CD4-positive, alpha-beta T cell treated with Interleukin-17A for 4 hours (primary cell): ENCODE results near the gene SCART1.
"Not testable (repeated sequence)": the region's sequence is repeated elsewhere in the genome, so short reads cannot be mapped to it uniquely, and the experiment has no call there.

ENCODE experiments used
- DNase-seq: peaks from one replicate; pipeline ENCODE4 v3.0.0-alpha.2; 2020; ENCODE audit warnings: mixed read lengths

SCART1 gene

DNA sequence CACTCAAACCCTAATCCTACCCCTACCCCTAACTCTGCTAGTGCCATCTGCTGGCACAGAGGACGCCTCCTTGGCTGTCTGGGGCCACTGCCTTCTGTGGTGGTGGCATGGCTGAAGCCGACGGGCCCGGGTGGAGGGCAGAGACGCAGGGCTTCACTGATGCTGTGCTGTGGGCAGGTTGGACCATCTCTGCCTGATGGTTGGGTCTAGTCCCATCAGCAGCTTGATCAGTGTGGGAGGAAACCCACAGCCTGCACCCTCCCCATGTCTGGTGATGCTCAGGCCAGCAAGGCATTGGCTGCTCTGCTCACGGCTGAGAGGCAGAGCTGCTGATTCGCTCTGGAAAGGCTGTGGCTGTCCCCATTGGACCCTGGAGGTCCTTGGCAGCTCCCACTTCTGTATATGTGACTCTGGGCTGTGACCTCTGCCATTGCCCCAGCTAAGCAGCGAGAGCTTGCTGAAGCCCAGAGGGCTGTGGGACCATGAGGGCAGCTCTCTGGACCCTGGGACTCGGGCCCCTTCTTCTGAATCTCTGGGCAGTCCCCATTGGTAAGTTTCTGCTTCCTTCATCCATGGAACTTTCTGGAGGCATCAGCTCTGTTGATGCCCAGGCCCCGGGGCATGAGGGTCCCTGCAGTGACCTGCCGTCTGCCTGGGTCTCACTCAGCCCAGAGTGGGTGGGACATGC, at the start of gene SCART1:
Gene SCART1 (plus strand): TSS at position 430 of the 688 bp plus-strand sequence. CDS start 53 bp downstream, at position 483.
- no peak for DNase-seq

GRCh38 chr10:133405272-133405671, 48.5 kb upstream of the SCART1 start:
- no peak for DNase-seq

- DNase-seq = no peak
Observed at GRCh38 chr10:133405844-133406527, 47.8 kb upstream of the SCART1 start.

GRCh38 chr10:133411523-133412380, 42.0 kb upstream of the SCART1 start:
- DNase-seq = no peak

DNA sequence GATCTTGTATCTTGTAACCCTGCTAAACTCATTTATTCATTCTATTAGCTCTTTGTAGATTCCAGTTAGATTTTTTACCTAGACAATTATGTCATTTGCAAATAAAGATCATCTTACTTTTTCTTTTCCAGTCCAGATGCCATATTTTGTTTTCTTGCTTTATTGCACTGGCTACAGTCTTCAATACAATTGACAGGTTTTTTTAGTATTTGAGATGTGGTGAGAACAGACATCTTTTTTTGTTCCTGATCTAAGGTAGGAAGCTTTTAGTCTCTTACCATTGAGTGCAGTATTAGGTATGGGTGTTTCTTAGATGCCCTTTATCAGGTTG, 41.4 kb upstream of the SCART1 start:
- no peak for DNase-seq

DNA sequence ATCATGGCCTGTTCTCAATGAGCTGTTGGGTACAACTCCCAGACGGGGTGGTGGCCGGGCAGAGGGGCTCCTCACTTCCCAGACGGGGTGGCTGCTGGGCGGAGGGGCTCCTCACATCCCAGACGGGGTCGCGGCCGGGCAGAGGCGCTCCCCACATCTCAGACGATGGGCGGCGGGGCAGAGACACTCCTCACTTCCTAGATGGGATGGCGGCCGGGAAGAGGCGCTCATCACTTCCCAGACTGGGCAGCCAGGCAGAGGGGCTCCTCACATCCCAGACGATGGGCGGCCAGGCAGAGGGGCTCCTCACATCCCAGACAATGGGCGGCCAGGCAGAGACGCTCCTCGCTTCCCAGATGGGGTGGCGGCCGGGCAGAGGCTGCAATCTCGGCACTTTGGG, 39.3 kb upstream of the SCART1 start:
- not testable (repeated sequence) for DNase-seq

- no peak for DNase-seq
Observed at GRCh38 chr10:133415752-133416151, 38.0 kb upstream of the SCART1 start.

GRCh38 chr10:133418289-133418993, 35.3 kb upstream of the SCART1 start:
- DNase-seq = no peak

GRCh38 chr10:133419211-133419950, 34.4 kb upstream of the SCART1 start:
- DNase-seq = no peak

- DNase-seq = no peak
Observed at GRCh38 chr10:133420028-133420427, 33.7 kb upstream of the SCART1 start.

- DNase-seq = no peak
Observed at GRCh38 chr10:133420579-133420978, 33.2 kb upstream of the SCART1 start.

DNA sequence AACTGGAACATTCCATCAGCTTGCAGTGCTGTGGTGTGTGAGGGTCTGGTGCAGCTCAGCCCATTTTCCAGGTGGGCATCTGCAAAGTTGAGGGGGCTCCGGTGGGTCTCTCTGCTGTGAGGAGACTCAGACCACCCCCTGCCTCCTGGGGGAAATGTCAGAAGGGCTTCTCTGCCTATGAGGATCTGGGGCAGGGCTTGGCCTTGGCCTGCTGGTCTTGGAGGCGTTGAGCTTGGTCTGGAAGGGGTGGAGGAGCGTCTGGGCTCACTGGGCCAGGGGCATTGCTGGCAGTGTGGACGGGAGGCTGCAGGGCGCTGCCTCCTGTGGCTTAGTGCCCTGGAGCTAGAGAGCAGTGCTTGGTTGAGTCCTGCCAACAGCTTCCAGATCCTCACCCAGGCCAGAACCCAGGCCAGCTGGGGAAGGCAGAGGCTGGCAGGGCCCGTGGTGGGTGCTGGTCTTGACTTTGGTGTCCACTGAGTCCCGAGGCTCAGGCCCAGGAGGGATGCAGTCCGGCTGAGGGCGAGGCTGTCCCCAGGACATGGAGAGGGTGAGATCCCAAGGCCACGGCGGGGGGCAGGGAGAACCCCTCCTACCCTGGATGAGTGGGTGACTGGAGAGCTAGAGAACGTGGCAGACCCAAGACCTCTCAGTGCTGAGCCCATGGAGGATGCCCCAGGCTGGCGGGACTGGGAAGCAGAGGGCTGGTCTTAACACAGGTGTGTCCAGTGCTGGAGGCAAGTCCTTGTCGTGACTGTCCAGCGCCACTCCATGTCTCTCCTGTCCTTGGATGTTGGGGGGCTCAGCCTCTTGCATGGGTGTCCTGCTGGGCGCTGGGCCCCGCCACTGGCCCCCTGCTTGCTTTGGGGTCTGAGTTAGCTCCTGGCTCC, 32.2 kb upstream of the SCART1 start:
- no peak for DNase-seq

DNA sequence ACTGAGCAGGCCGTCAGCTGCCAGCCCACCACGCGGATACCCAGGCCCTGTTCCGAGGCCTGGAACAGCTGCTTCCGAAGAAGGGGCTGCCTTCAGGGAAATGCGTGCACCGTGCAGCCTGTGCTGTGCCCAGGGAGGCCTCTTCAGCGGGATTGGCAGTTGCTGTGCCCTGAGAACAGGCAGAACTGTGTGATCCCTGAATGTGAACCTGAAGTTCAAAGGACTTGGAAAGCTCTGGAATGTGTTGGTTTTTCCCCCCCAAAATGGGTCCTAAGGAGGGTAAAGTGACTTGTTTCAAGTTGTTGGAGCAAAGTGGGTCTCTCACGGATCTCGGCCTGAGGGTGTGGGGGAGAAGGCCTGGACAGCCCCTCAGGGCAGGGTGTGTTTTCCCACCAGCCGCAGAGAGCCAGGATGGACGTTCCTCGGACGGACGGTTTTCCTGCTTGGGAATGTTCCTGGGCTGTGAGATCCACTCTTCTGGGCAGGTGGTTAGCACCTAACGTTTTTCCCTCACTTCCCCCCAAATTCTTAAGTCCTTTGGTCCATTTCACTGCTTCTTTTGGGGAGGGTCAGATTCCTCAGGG, 31.4 kb upstream of the SCART1 start:
- no peak for DNase-seq

- no peak for DNase-seq
Observed at GRCh38 chr10:133422807-133423771, 30.7 kb upstream of the SCART1 start.

DNA sequence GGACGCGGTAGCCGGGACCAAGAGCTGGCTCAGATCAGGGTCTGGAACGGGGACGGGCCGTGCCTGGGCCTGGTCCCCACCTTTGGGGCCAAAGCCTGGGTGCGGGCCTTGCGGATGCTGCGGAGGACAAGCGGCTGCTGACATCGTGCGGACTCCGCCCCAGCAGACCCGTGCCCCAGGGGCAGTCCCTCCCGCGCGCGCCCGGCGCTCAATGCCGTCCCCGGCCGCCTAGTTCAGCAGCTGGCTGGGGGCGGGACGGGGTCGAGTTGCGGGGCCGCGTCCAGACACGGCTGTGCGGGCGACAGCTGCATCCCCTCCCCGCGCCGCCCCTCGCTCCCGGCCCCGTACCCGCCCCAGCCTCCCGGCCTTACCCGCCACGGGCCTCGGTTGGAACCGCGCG, 29.6 kb upstream of the SCART1 start:
- not testable (repeated sequence) for DNase-seq

- not testable (repeated sequence) for DNase-seq
Observed at GRCh38 chr10:133424601-133425000, 29.1 kb upstream of the SCART1 start, which contains the start of gene SPRN. SPRN (minus strand) TSS chr10:133424625; CDS start chr10:133423681, 944 bp downstream.

GRCh38 chr10:133429571-133429970, 24.2 kb upstream of the SCART1 start:
- DNase-seq = not testable (repeated sequence)

- not testable (repeated sequence) for DNase-seq
Observed at GRCh38 chr10:133431888-133432613, 21.7 kb upstream of the SCART1 start.

DNA sequence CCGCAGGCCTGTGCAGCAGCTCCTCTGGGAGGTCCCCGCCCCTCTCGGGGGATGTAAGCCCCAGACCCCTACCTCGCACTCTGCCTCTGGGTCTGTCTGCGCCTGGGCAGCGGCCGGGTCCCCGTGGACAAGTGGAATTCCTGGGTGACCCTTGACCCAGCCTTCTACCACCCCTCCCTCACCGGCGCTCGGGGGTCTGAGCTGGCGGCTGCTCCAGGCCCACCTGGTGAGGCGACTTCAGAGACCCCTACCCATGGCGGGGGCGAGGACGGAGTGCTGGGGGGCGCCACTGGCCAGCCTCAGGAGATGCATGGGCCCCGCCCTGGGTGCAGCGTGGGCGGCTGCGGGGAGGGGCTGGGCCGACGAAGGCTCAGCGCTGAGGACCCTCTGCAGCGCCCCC, 21.0 kb upstream of the SCART1 start:
- DNase-seq = not testable (repeated sequence)
